H1 (cell line): ENCODE results near the gene AGBL4. TPM values are rescaled to one million over a fixed set of nuclear protein-coding genes. Genes with fewer than 3 reads are reported as not detected.

ENCODE experiments used
- CTCF ChIA-PET: fragments of 300-600 bp; sonication (Branson Sonifier 250); formaldehyde crosslinking; loops from one replicate; lab custom pipeline; 2021; ENCODE audit not compliant: partially characterized antibody; lab: Charles Lee
- POLR2A ChIA-PET: fragments of 300-600 bp; sonication (Branson Sonifier 250); formaldehyde crosslinking; loops from one replicate; lab custom pipeline; 2021; ENCODE audit warnings: inconsistent platforms; ENCODE audit not compliant: partially characterized antibody; lab: Charles Lee
- DNase-seq, 2 experiments: peaks; one replicate each; pipeline versions ENCODE4 v3.0.0 to v3.0.0-alpha.2; 2010 to 2022; ENCODE audit warnings: low spot score in 2 of 2, low read depth in 1 of 2, mixed read lengths in 1 of 2
- FAIRE-seq: peaks from 2 replicates; lab custom pipeline; 2011; peaks lifted over from hg19 to GRCh38; lab: Jason Lieb, UNC
- H2AFZ ChIP-seq: 2 replicates; pipeline ENCODE4 v1.8.1; 2012; ENCODE audit warnings: low read length, inconsistent platforms
- H2AK5ac ChIP-seq: 2 replicates; pipeline ENCODE4 v1.6.1; 2013; ENCODE audit warnings: low read depth, low read length
- H2BK120ac ChIP-seq: replicated peaks from 2 replicates; pipeline ENCODE3; 2013; ENCODE audit warnings: low read depth, low read length, inconsistent platforms
- H2BK12ac ChIP-seq: 2 replicates; pipeline ENCODE4 v1.6.1; 2013; ENCODE audit warnings: low read depth, low read length
- H2BK15ac ChIP-seq: 2 replicates; pipeline ENCODE4 v1.6.1; 2013; ENCODE audit warnings: low read length
- H2BK20ac ChIP-seq: 2 replicates; pipeline ENCODE4 v1.6.1; 2013; ENCODE audit warnings: low read length
- H2BK5ac ChIP-seq: 2 replicates; pipeline ENCODE4 v1.6.1; 2013; ENCODE audit warnings: low read depth, low read length
- H3K14ac ChIP-seq: 2 replicates; pipeline ENCODE4 v1.6.1; 2013; ENCODE audit warnings: inconsistent platforms; ENCODE audit not compliant: insufficient read length
- H3K18ac ChIP-seq: 2 replicates; pipeline ENCODE4 v1.6.1; 2013; ENCODE audit warnings: low read length; ENCODE audit errors: extremely low read depth
- H3K23ac ChIP-seq: 2 replicates; pipeline ENCODE4 v1.6.1; 2013; ENCODE audit warnings: inconsistent platforms; ENCODE audit not compliant: insufficient read length
- H3K23me2 ChIP-seq: 2 replicates; pipeline ENCODE4 v1.6.1; 2013; ENCODE audit warnings: low read depth, low read length
- H3K27ac ChIP-seq: 2 replicates; pipeline ENCODE4 v1.6.1; 2011; ENCODE audit warnings: low read depth, low read length, inconsistent platforms
- H3K27me3 ChIP-seq, 4 experiments: replicated peaks in 1 of 4; 1 replicate in 1 of 4; 2 replicates in 3 of 4; pipeline versions ENCODE4 v1.6.1 to v1.8.1; 2011 to 2013; ENCODE audit warnings: low read length in 3 of 4, mild to moderate bottlenecking in 3 of 4, inconsistent platforms in 2 of 4, mixed read lengths in 2 of 4, moderate library complexity in 1 of 4; ENCODE audit not compliant: control insufficient read depth in 3 of 4, insufficient read depth in 3 of 4; ENCODE audit errors: extremely low read depth in 1 of 4
- H3K36me3 ChIP-seq, 4 experiments: 2 replicates each; pipeline versions ENCODE4 v1.6.1 to v1.8.1; 2011 to 2013; ENCODE audit warnings: mild to moderate bottlenecking in 4 of 4, low read length in 3 of 4, moderate library complexity in 2 of 4, control low read depth in 1 of 4, inconsistent platforms in 1 of 4; ENCODE audit not compliant: insufficient read depth in 4 of 4, control insufficient read depth in 2 of 4
- H3K4ac ChIP-seq: replicated peaks from 2 replicates; pipeline ENCODE3; 2013; ENCODE audit warnings: low read length, low read depth, mixed read lengths, inconsistent platforms; ENCODE audit not compliant: insufficient read length
- H3K4me1 ChIP-seq, 4 experiments: replicated peaks in 1 of 4; 1 replicate in 1 of 4; 2 replicates in 3 of 4; pipeline versions ENCODE4 v1.6.1 to v1.8.1; 2011 to 2013; ENCODE audit warnings: low read length in 3 of 4, inconsistent platforms in 2 of 4, mixed read lengths in 1 of 4; ENCODE audit not compliant: insufficient read depth in 4 of 4, control insufficient read depth in 3 of 4
- H3K4me2 ChIP-seq, 2 experiments: 2 replicates each; pipeline versions ENCODE4 v1.6.1 to v1.8.1; 2011 to 2013; ENCODE audit warnings: low read depth in 2 of 2, low read length in 2 of 2, control low read depth in 1 of 2, inconsistent platforms in 1 of 2, mild to moderate bottlenecking in 1 of 2; ENCODE audit not compliant: insufficient read depth in 1 of 2
- H3K4me3 ChIP-seq, 4 experiments: fragments of 200-600, 300-600 bp in 1 of 4; sonication (generic), shearing (Covaris generic), sonication (Bioruptor Twin) in 1 of 4; 2 replicates each; pipeline versions ENCODE4 v1.5.1 to v1.8.1; 2011 to 2016; ENCODE audit warnings: low read length in 4 of 4, low read depth in 3 of 4, control low read depth in 2 of 4, inconsistent platforms in 2 of 4, mild to moderate bottlenecking in 2 of 4, mixed read lengths in 1 of 4, moderate library complexity in 1 of 4; ENCODE audit not compliant: insufficient read depth in 2 of 4; ENCODE audit errors: extremely low read depth in 1 of 4
- H3K56ac ChIP-seq: replicated peaks from 2 replicates; pipeline ENCODE3; 2013; ENCODE audit warnings: low read depth, mild to moderate bottlenecking, mixed read lengths, low read length, inconsistent platforms; ENCODE audit not compliant: insufficient read length
- H3K79me1 ChIP-seq: 2 replicates; pipeline ENCODE4 v1.6.1; 2013; ENCODE audit warnings: low read depth, low read length, control low read depth
- H3K79me2 ChIP-seq, 2 experiments: 2 replicates each; pipeline versions ENCODE4 v1.6.1 to v1.8.1; 2012 to 2013; ENCODE audit warnings: low read length in 2 of 2, mild to moderate bottlenecking in 2 of 2, inconsistent platforms in 1 of 2; ENCODE audit not compliant: insufficient read depth in 2 of 2, control insufficient read depth in 1 of 2
- H3K9ac ChIP-seq, 4 experiments: replicated peaks in 1 of 4; 1 replicate in 1 of 4; 2 replicates in 3 of 4; pipeline versions ENCODE4 v1.6.1 to v1.8.1; 2011 to 2013; ENCODE audit warnings: low read depth in 3 of 4, low read length in 3 of 4, control low read depth in 2 of 4, mild to moderate bottlenecking in 2 of 4, moderate library complexity in 2 of 4, inconsistent platforms in 1 of 4; ENCODE audit errors: extremely low read depth in 1 of 4
- H3K9me3 ChIP-seq, 2 experiments: 2 replicates each; pipeline versions ENCODE4 v1.6.1 to v1.8.1; 2012 to 2013; ENCODE audit warnings: mild to moderate bottlenecking in 2 of 2, moderate library complexity in 2 of 2, control low read depth in 1 of 2, inconsistent platforms in 1 of 2, low read depth in 1 of 2, low read length in 1 of 2, mixed read lengths in 1 of 2; ENCODE audit not compliant: insufficient read depth in 2 of 2
- H4K20me1 ChIP-seq, 2 experiments: replicated peaks in 1 of 2; 2 replicates each; pipeline versions ENCODE3 to v1.8.1; 2011 to 2013; ENCODE audit warnings: inconsistent platforms in 2 of 2, low read length in 2 of 2, mild to moderate bottlenecking in 1 of 2; ENCODE audit not compliant: insufficient read depth in 2 of 2, control insufficient read depth in 1 of 2
- H4K5ac ChIP-seq: 2 replicates; pipeline ENCODE4 v1.6.1; 2013; ENCODE audit warnings: low read length, low read depth, mixed read lengths, inconsistent platforms; ENCODE audit not compliant: insufficient read length
- H4K8ac ChIP-seq: 2 replicates; pipeline ENCODE4 v1.8.0; 2013; ENCODE audit warnings: mild to moderate bottlenecking, moderate library complexity, low read length, inconsistent platforms; ENCODE audit not compliant: insufficient read depth; ENCODE audit errors: extremely low read depth
- H4K91ac ChIP-seq: replicated peaks from 2 replicates; pipeline ENCODE3; 2013; ENCODE audit warnings: low read length, mixed read lengths, inconsistent platforms; ENCODE audit not compliant: insufficient read length
- CBX5 ChIP-seq: fragments of 300-800, 300-1000 bp; sonication (generic); IDR thresholded peaks from 2 replicates; pipeline ENCODE4 v1.7.1; 2016; ENCODE audit warnings: antibody characterized with exemption, low read length, low read depth
- CHD2 ChIP-seq: IDR thresholded peaks from 2 replicates; pipeline ENCODE4 v1.6.1; 2012; ENCODE audit warnings: low read length, improper control_type of control experiment
- RAD21 ChIP-seq, 2 experiments: IDR thresholded peaks in 1 of 2; conservative IDR thresholded peaks in 1 of 2; 2 replicates each; pipeline ENCODE4 v1.6.1; 2011; ENCODE audit warnings: low read depth in 2 of 2, low read length in 2 of 2, improper control_type of control experiment in 1 of 2, inconsistent platforms in 1 of 2, mild to moderate bottlenecking in 1 of 2, moderate library complexity in 1 of 2
- SIX5 ChIP-seq: IDR thresholded peaks from 2 replicates; pipeline ENCODE4 v1.6.1; 2011; ENCODE audit warnings: mild to moderate bottlenecking, low read depth, low read length
- SRF ChIP-seq: IDR thresholded peaks from 2 replicates; pipeline ENCODE4 v1.6.1; 2011; ENCODE audit warnings: mild to moderate bottlenecking, low read depth, low read length, moderate library complexity
- SUZ12 ChIP-seq: fragments of 200-600 bp; sonication (generic); IDR thresholded peaks from 2 replicates; pipeline ENCODE4 v1.6.1; 2012; ENCODE audit warnings: mild to moderate bottlenecking, inconsistent platforms, low read length, moderate library complexity, mixed read lengths
- TEAD4 ChIP-seq: IDR thresholded peaks from 2 replicates; pipeline ENCODE4 v1.6.1; 2012; ENCODE audit warnings: low read depth, low read length, inconsistent platforms, mixed read lengths
- YY1 ChIP-seq: IDR thresholded peaks from 2 replicates; pipeline ENCODE4 v1.6.1; 2011; ENCODE audit warnings: low read depth, mild to moderate bottlenecking, low read length
- WGBS, 2 experiments: shearing (Covaris generic) in 1 of 2; methylation state at CpG; one replicate each; pipeline versions ENCODE4 v1.1.6 to v1.1.7; 2013 to 2015; ENCODE audit warnings: low lambda C conversion rate in 2 of 2, mixed read lengths in 2 of 2, inconsistent platforms in 1 of 2, low coverage in 1 of 2, missing lambda C conversion rate in 1 of 2; ENCODE audit not compliant: insufficient replicate concordance in 2 of 2, insufficient coverage in 1 of 2, insufficient read length in 1 of 2; ENCODE audit errors: extremely low coverage in 1 of 2, missing lambda C conversion rate in 1 of 2; 5-methylcytosine and 5-hydroxymethylcytosine counted together
- polyA plus RNA-seq, 7 experiments: library from polyadenylated mRNA; depleted of rRNA in 3 of 7; stranded (reverse) in 5 of 7; unstranded in 2 of 7; fragments of >200 nt in 5 of 7; fragments of 200-250 nt in 2 of 7; gene quantifications; 1 replicate in 5 of 7; 2 replicates in 1 of 7; 4 replicates in 1 of 7; pipeline versions ENCODE4 v1.2.1 to v1.2.3, GENCODE V29; 2011 to 2013; ENCODE audit warnings: missing spikeins in 2 of 7, mixed read lengths in 2 of 7
- total RNA-seq: library from RNA; stranded (reverse); fragmentation: NEBNext Ultra II Directional; extraction: Animal tissue kit (Norgen Biotek cat#: 25700); gene quantifications from 2 replicates; pipeline ENCODE4 v1.2.1, GENCODE V29; 2021
- TF ChIP-seq, protein P1 (sequence below): IDR thresholded peaks from 2 replicates; pipeline ENCODE4 v1.6.1; 2012; ENCODE audit warnings: inconsistent platforms

AGBL4 gene
- total and polyA plus RNA-seq, 2 of the 8 experiments (the other 6 are each of a cell fraction or from before 2014, with no cell fraction given), result 0.41 to 0.45 TPM

DNA sequence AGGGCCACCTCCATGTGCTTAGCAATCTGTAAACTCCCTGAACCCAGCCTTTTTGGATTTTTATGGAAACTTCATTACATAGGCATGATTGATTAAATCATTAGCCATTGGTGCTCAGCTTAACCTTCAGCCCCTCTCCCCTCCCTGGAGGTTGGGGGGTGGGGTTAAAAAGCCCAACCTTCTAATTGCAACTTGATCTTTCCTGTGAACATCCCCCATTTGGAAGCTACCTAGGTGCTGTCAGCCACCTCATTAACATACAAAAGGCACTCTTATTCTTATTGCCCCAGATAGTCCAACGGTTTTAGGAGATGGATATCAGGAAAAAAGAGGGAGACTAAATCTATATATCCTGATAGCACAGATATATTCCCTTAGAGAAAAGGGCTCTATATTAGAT lies 823.0 kb downstream of the AGBL4 start:
- H3K27ac ChIP-seq, result no peak overlapping the region
- no peak overlapping the region for H3K18ac ChIP-seq
- no peak for FAIRE-seq
- no peak for TF ChIP-seq CHD2
- no peak for TF ChIP-seq SUZ12
- TF ChIP-seq SIX5, result no peak
- TF ChIP-seq YY1, result no peak
- TF ChIP-seq, protein P1, sequence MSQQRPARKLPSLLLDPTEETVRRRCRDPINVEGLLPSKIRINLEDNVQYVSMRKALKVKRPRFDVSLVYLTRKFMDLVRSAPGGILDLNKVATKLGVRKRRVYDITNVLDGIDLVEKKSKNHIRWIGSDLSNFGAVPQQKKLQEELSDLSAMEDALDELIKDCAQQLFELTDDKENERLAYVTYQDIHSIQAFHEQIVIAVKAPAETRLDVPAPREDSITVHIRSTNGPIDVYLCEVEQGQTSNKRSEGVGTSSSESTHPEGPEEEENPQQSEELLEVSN, result no peak
- no peak for TF ChIP-seq RAD21 (IDR thresholded peaks at IDR 0.05 in 1 of 2, conservative IDR thresholded peaks at IDR 0.05 in 1 of 2; ENCODE audit: low read depth in 2 of 2, low read length in 2 of 2)
- TF ChIP-seq TEAD4, result no peak
- no peak for TF ChIP-seq CBX5
- no peak for TF ChIP-seq SRF

More for the DNA sequence above, 823.0 kb downstream of the AGBL4 start:
- Histone ChIP-seq H2BK15ac (no peak overlapping the region), H4K91ac (no peak overlapping the region), H2BK20ac (no peak overlapping the region), H4K20me1 (no peaks in the 10 kb centered on the region), H4K5ac (no peak overlapping the region), H3K14ac (no peak overlapping the region), H3K4ac (no peak overlapping the region), H2AK5ac (no peak overlapping the region), H4K8ac (no peak overlapping the region), H3K56ac (no peak overlapping the region), H3K9me3 (peaks cover 77 to 82% of the 10 kb centered on the region in 2 experiments), H3K23ac (no peak overlapping the region), H3K4me1 (no peaks in the 10 kb centered on the region), H3K9ac (no peak overlapping the region), H2BK120ac (no peak overlapping the region), H3K36me3 (no peaks in the 10 kb centered on the region), H3K4me3 (no peak overlapping the region), H3K4me2 (no peak overlapping the region), H3K23me2 (no peaks in the 10 kb centered on the region), H2BK12ac (no peak overlapping the region), H3K79me2 (no peaks in the 10 kb centered on the region), H2BK5ac (no peak overlapping the region), H2AFZ (no peak overlapping the region), H3K79me1 (no peaks in the 10 kb centered on the region), H3K27me3 (no peaks in the 10 kb centered on the region)
- ChIA-PET CTCF (no interaction called here), POLR2A (no interaction called here)
- 82% methylated on average over 1 of the region's 1 CpG; no CpG with 5 or more reads in 1 of the 2 experiments for WGBS, 2 experiments
- DNase-seq, result no peak
